Embryonic facial prominence (tissue), 1 donor: ENCODE data around the gene LPP.
"Not testable (repeated sequence)": the region's sequence is repeated elsewhere in the genome, so short reads cannot be mapped to it uniquely, and the experiment has no call there.

Source experiments
- DNase-seq: peaks from one replicate; pipeline ENCODE4 v3.0.0-alpha.2; 2016; ENCODE audit errors: extremely low spot score

The LPP gene

GRCh38 chr3:188434594-188434993, 280.6 kb downstream of the LPP start:
- no peak for DNase-seq

GRCh38 chr3:188435266-188435665, 281.3 kb downstream of the LPP start:
- no peak for DNase-seq

- no peak for DNase-seq
Observed at GRCh38 chr3:188437926-188438325, 284.0 kb downstream of the LPP start.

- no peak for DNase-seq
Observed at GRCh38 chr3:188439080-188439479, 285.1 kb downstream of the LPP start.

- DNase-seq = no peak
Observed at GRCh38 chr3:188440340-188440972, 286.5 kb downstream of the LPP start.

- no peak for DNase-seq
Observed at GRCh38 chr3:188442430-188442829, 288.5 kb downstream of the LPP start.

GRCh38 chr3:188445175-188445574, 291.2 kb downstream of the LPP start:
- not testable (repeated sequence) for DNase-seq

- DNase-seq = no peak
Observed at GRCh38 chr3:188446014-188446413, 292.1 kb downstream of the LPP start.

- DNase-seq = no peak
Observed at GRCh38 chr3:188446766-188447165, 292.8 kb downstream of the LPP start.

GRCh38 chr3:188448813-188449212, 294.9 kb downstream of the LPP start:
- DNase-seq = no peak

GRCh38 chr3:188449421-188449820, 295.5 kb downstream of the LPP start:
- no peak for DNase-seq

- no peak for DNase-seq
Observed at GRCh38 chr3:188452158-188452772, 298.3 kb downstream of the LPP start.

- DNase-seq = no peak
Observed at GRCh38 chr3:188453431-188454384, 299.8 kb downstream of the LPP start.

- DNase-seq = no peak
Observed at GRCh38 chr3:188455748-188456147, 301.8 kb downstream of the LPP start.

- no peak for DNase-seq
Observed at GRCh38 chr3:188458756-188459155, 304.8 kb downstream of the LPP start.

- no peak for DNase-seq
Observed at GRCh38 chr3:188465311-188465710, 311.4 kb downstream of the LPP start.

- DNase-seq = no peak
Observed at GRCh38 chr3:188468196-188468595, 314.2 kb downstream of the LPP start.

- DNase-seq = no peak
Observed at GRCh38 chr3:188468662-188469061, 314.7 kb downstream of the LPP start.

GRCh38 chr3:188469228-188469885, 315.4 kb downstream of the LPP start:
- no peak for DNase-seq

- no peak for DNase-seq
Observed at GRCh38 chr3:188470508-188471130, 316.7 kb downstream of the LPP start.

GRCh38 chr3:188471723-188472122, 317.8 kb downstream of the LPP start:
- DNase-seq = no peak

GRCh38 chr3:188472336-188472735, 318.4 kb downstream of the LPP start:
- DNase-seq = no peak
